ENCODE measurements around the gene PIWIL4. TPM values are rescaled to one million over a fixed set of nuclear protein-coding genes. Genes with fewer than 3 reads are reported as not detected.

Gene PIWIL4
- polyA plus RNA-seq, 1 of the 3 experiments (the other 2 are of a cell fraction): 1.7 TPM

- DNase-seq: no peak
- Histone ChIP-seq H4K20me1 (ENCODE audit: insufficient read depth) (no peaks in the 10 kb centered on the region), H3K36me3 (replicated peaks in 1 of 2; ENCODE audit: control insufficient read depth in 1 of 2, insufficient read depth in 2 of 2, low read length in 1 of 2) (no peaks in the 10 kb centered on the region), H3K4me2 (no peak overlapping the region), H3K9ac (no peak overlapping the region), H3F3A (replicated peaks; ENCODE audit: insufficient read depth) (no peaks in the 10 kb centered on the region), H3K9me2 (no peaks in the 10 kb centered on the region), H3K27me3 (ENCODE audit: insufficient read depth) (no peaks in the 10 kb centered on the region), H3K27ac (ENCODE audit: low read depth in 2 of 2, low read length in 1 of 2) (no peak overlapping the region), H3K4me3 (ENCODE audit: low read depth in 2 of 2, low read length in 1 of 2) (no peak overlapping the region), H3K79me2 (ENCODE audit: insufficient read depth) (no peaks in the 10 kb centered on the region), H3K9me3 (no peaks in the 10 kb centered on the region), H3K4me1 (ENCODE audit: control insufficient read depth in 1 of 2, insufficient read depth in 2 of 2, low read depth in 1 of 2, low read length in 1 of 2) (no peaks in the 10 kb centered on the region), H2AFZ (ENCODE audit: low read depth) (no peak overlapping the region)
- TF ChIP-seq RCOR1 (IDR thresholded peaks at IDR 0.05; ENCODE audit: low read length) (no peak), TAF1 (IDR thresholded peaks at IDR 0.05; ENCODE audit: borderline replicate concordance, low read depth, low read length) (no peak), FOXM1 (IDR thresholded peaks at IDR 0.05; ENCODE audit: low read depth) (no peak), USF1 (IDR thresholded peaks at IDR 0.05; ENCODE audit: borderline replicate concordance, low read depth) (no peak), POLR2AphosphoS5 (IDR thresholded peaks at IDR 0.05; ENCODE audit: low read depth, low read length) (no peak), NRF1 (IDR thresholded peaks at IDR 0.05; ENCODE audit: low read depth, low read length) (no peak), MEF2A (IDR thresholded peaks at IDR 0.05; ENCODE audit: borderline replicate concordance, low read depth) (no peak)
- WGBS (ENCODE audit: low lambda C conversion rate): 91% methylated on average over 3 of the region's 3 CpGs
- CTCF ChIA-PET: no interaction called here
- POLR2A ChIA-PET: no interaction called here
Observed at GRCh38 chr11:94532211-94532610, 35.0 kb upstream of the PIWIL4 start.

- Histone ChIP-seq H3K4me1 (ENCODE audit: control insufficient read depth in 1 of 2, insufficient read depth in 2 of 2, low read depth in 1 of 2, low read length in 1 of 2) (no peaks in the 10 kb centered on the region), H3K4me2 (no peak overlapping the region), H3K36me3 (replicated peaks in 1 of 2; ENCODE audit: control insufficient read depth in 1 of 2, insufficient read depth in 2 of 2, low read length in 1 of 2) (no peaks in the 10 kb centered on the region), H3K27me3 (ENCODE audit: insufficient read depth) (no peaks in the 10 kb centered on the region), H3K4me3 (ENCODE audit: low read depth in 2 of 2, low read length in 1 of 2) (no peak overlapping the region), H3F3A (replicated peaks; ENCODE audit: insufficient read depth) (no peaks in the 10 kb centered on the region), H3K79me2 (ENCODE audit: insufficient read depth) (no peaks in the 10 kb centered on the region), H3K27ac (ENCODE audit: low read depth in 2 of 2, low read length in 1 of 2) (no peak overlapping the region), H4K20me1 (ENCODE audit: insufficient read depth) (no peaks in the 10 kb centered on the region), H3K9me2 (no peaks in the 10 kb centered on the region), H2AFZ (ENCODE audit: low read depth) (peak overlapping the region; percentile 19; the same call in 1 of the 2 replicates), H3K9ac (no peak overlapping the region), H3K9me3 (no peaks in the 10 kb centered on the region)
- no peak for TF ChIP-seq GABPA (IDR thresholded peaks at IDR 0.05; ENCODE audit: low read depth)
- no peak for TF ChIP-seq MEF2A (IDR thresholded peaks at IDR 0.05; ENCODE audit: borderline replicate concordance, low read depth)
- no peak for TF ChIP-seq GATA2 (CRISPR knock-in tag; IDR thresholded peaks at IDR 0.05)
- TF ChIP-seq RCOR1 (IDR thresholded peaks at IDR 0.05; ENCODE audit: low read length): no peak
- no peak for TF ChIP-seq MXI1 (IDR thresholded peaks at IDR 0.05; ENCODE audit: low read depth, low read length)
- no peak for TF ChIP-seq TAF1 (IDR thresholded peaks at IDR 0.05; ENCODE audit: borderline replicate concordance, low read depth, low read length)
- TF ChIP-seq SMC3 (IDR thresholded peaks at IDR 0.05; ENCODE audit: low read depth, low read length): no peak
- no peak for TF ChIP-seq MAX (IDR thresholded peaks at IDR 0.05; ENCODE audit: low read depth)
- no peak for TF ChIP-seq RXRA (IDR thresholded peaks at IDR 0.05; ENCODE audit: borderline replicate concordance, low read depth)
- no peak for TF ChIP-seq FOXJ3 (CRISPR knock-in tag; IDR thresholded peaks at IDR 0.05)
- POLR2A ChIA-PET: no interaction called here
- CTCF ChIA-PET: interaction anchor here (0.6 kb wide), 1 partner anchor 13 kb away, joined by 3 read pairs; no protein-coding TSS in a partner anchor
- DNase-seq: no peak
- 95% methylated on average over 1 of the region's 1 CpG for WGBS (ENCODE audit: low lambda C conversion rate)
Observed at GRCh38 chr11:94533206-94533605, 34.0 kb upstream of the PIWIL4 start.

Measured in SK-N-SH (cell line).